ENCODE data around the gene BPHL. TPM values are rescaled to one million over a fixed set of nuclear protein-coding genes. Genes with fewer than 3 reads are reported as not detected.
A peak's percentile ranks its signal among the peaks of the same experiment; 100 is the strongest.
"Not testable (repeated sequence)": the region's sequence is repeated elsewhere in the genome, so short reads cannot be mapped to it uniquely, and the experiment has no call there.

The BPHL gene
- polyA plus RNA-seq (ENCODE audit: insufficient read length in 4 of 4): 10 to 100 TPM; 47.3 to 74.9 (median 68.2) TPM

DNA sequence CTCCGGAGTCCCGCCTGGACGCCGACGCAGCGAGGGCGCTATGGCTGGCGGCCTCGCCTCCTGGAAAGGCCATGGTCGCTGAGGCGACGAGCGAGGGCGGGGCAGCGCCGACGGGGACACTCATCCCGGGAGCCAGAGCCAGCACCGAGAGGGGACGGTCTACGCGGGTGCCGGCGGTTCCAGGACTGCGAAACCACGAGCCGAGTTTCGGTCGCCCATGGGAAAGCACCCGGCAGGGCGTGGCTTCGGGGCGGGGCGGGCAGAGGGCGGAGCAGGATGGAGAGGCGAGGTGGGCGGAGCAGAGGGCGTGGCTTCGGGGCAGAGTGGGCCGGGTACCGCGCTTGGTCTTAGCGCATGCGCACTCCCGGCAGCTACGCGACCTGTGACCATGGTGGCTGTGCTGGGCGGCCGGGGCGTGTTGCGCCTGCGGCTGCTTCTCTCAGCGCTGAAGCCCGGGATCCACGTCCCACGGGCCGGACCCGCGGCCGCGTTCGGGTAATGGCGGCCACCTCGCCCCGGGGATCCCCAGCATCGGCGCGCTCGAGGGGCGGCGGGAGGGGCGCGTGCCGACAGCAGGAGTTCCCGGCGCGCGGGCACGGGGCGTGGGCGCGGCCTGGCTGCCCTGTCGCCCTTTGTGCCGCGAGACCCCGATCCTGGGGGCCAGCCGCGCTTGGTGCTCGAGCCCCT is at the start of gene BPHL:
BPHL (plus strand) TSS at position 359 of the 687 bp plus-strand sequence; CDS start at position 389, 30 bp downstream.
- DNase-seq (ENCODE audit: low read depth in 4 of 4, low spot score in 2 of 4): peak; percentile 88 to 94 (median 90)

DNA sequence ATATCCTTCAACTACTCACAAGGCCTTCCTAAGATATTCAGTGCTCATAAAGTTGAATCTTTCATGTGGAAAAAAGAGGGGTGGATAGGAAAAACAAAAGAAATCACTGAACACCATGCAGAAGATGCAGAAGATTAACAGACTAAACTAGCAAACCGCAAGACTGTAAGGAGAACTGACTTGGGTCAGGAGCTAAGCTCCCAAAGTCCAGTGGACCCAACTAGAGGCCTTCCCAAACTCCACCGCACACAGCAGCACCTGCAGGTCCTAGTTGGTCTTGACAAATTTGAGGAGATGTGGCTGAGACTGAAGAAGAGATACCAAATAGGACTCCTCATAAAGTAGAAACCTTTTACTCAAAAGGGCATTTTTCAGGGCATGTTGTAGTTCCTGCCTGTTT is 46.9 kb upstream of the BPHL start:
- no peak for DNase-seq (ENCODE audit: low read depth in 4 of 4, low spot score in 2 of 4)

DNA sequence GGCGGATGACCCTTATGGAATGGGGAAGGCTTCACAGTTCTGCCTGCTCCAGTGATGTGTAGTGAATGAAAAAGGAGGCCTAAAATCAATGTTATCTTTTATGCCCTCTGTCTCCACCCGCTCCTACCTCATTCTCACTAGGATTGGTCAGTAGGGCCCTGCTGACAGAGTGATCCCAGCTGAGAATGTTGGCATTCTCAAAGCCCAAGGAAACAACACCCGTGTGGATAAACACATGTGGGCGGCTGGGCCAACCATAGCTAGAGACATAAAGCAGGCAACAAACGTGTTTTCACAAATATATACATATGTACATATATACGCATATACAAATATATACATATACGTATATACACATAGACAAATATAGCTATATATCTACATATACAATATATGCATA is 45.7 kb upstream of the BPHL start:
- DNase-seq (ENCODE audit: low read depth in 4 of 4, low spot score in 2 of 4): no peak

DNA sequence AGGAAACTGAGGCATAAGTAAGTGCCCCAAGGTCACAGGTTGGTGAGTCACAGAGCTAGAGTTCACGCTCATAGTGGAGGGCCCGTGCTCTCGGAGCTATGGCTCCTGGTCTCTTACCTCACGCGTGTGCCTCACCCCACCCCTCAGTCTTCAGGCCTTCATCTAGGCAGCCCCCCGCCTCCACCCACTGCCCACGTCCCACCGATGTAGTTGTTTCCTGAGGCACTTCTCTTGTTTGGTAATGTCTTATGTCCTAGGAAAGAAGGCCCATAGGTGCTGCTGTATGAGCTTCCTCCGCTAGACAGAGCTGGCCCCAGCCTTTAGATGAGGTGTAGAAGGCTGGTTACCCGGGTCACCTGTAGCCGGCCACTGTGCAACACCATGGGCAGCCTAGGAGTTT is 45.1 kb upstream of the BPHL start:
- no peak for DNase-seq (ENCODE audit: low read depth in 4 of 4, low spot score in 2 of 4)

DNA sequence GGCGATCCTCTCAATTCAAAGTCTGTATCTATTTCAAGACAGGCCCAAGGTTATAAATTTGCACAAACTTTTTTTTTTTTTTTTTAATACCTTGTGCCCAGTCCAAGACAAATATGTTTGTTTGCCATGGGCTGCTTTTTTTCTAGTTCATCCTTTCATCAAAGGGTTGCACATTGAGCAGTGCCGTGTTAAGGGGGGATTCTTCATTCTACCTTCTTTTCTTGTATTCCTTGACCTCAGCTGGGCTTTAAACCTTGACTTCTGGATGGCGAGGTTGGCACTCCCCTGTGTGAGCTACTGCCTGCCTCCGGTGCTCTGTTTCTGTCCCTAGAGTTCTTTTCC is 42.8 kb upstream of the BPHL start:
- DNase-seq (ENCODE audit: low read depth in 4 of 4, low spot score in 2 of 4): no peak

DNA sequence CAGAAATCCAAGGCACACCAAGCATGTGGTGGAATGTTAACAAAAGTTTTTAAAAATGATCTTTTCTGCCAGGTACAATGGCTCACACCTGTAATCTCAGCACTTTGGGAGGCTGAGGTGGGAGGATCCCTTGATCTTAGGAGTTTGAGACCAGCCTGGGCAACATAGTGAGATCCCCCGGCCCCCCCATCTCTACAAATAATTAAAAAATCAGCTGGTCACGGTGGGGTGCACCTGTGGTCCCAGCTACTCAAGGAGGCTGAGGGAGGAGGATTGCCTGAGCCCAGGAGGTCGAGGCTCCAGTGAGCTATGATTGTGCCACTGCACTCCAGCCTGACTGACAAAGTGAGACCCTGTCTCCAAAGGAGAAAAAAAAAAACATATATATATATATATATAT is 42.2 kb upstream of the BPHL start:
- no peak for DNase-seq (ENCODE audit: low read depth in 4 of 4, low spot score in 2 of 4)

DNA sequence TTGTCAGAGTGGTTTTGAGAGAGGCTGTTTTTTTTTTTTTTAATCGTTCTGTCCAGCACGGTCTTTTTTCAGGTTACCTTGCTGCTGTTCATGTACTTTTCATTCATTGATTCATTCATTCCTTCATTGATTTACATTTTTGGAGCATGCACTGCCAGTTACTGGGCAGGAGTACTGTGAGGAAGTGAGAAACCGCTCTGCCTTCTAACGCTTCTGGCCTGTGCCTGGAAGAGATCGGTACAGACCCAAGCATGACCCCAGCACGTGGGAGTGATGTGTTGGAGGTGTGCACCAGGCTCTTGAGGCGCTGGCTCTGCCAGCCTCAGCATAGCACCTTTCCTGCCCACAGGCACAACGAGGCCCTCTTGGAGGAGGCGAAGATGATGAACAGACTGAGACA is 41.1 kb upstream of the BPHL start:
- DNase-seq (ENCODE audit: low read depth in 4 of 4, low spot score in 2 of 4): no peak

DNA sequence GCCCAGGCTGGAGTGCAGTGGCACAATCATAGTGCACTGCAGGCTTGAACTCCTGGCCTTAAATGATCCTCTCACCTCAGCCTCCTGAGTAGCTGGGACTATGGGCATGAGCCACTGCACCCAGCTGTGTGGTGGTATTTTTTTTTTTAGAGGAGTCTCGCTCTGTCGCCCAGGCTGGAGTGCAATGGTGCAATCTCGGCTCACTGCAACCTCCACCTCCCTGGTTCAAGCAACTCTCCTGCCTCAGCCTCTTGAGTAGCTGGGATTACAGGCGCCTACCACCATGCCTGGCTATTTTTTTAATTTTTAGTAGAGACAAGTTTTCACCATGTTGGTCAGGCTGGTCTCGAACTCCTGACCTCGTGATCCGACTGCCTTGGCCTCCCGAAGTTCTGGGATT is 39.6 kb upstream of the BPHL start:
- not testable (repeated sequence) for DNase-seq (ENCODE audit: low read depth in 4 of 4, low spot score in 2 of 4)

DNA sequence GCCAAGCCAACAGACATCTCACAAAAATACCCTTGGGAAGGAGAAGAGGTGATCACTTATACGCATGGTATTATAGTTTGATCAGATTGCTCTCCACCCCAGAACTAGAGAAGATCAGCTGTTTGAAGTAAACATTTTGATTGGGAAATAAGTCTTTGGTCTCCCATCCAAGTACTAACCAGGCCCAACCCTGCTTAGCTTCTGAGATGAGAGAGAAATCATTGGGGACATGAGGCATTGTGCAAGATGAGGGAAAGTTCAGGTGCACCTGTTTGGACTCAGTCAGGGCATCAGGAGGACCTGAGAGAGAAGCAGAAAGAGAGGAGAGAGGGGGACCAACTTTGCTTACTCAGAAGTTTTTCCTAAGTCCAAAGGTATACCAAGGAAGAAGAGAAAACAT is 38.8 kb upstream of the BPHL start:
- no peak for DNase-seq (ENCODE audit: low read depth in 4 of 4, low spot score in 2 of 4)

DNA sequence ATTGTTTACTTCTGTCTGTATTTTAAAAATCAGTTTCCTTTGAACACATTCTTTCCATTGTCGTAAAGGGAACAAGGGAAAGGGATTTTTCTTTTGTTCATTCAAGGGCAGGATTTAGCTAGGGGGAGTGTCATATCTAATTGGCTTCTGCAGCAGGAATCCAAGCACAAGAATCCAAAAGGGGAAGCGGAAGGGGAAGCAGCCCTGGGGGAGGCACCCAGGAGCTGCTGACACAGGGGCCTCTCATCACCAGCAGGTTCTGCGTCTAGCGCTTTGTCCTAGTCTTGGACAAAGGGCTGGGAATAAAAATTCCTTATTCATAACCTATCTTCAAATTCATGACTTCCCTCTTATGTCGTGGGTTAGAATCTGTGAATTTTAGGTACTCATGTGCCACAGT is 36.6 kb upstream of the BPHL start:
- DNase-seq (ENCODE audit: low read depth in 4 of 4, low spot score in 2 of 4): no peak

DNA sequence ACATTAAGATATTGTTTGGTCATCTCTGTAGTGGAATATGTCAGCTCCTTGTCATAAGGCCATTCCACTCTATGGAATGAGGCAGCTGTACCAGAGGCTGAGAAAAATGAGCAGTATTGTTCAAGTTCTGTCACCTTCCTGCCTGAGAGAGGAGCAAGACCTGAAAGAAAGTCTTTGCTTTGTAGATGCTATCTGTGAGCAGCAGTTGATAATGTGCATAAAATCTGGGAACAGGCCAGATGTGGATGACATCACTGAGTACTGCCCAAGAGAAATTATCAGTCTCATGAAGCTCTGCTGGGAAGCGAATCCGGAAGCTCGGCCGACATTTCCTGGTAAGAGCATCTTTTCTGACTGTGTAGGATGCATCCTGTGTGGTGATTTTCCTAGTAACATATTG is 33.4 kb upstream of the BPHL start:
- DNase-seq (ENCODE audit: low read depth in 4 of 4, low spot score in 2 of 4): no peak

DNA sequence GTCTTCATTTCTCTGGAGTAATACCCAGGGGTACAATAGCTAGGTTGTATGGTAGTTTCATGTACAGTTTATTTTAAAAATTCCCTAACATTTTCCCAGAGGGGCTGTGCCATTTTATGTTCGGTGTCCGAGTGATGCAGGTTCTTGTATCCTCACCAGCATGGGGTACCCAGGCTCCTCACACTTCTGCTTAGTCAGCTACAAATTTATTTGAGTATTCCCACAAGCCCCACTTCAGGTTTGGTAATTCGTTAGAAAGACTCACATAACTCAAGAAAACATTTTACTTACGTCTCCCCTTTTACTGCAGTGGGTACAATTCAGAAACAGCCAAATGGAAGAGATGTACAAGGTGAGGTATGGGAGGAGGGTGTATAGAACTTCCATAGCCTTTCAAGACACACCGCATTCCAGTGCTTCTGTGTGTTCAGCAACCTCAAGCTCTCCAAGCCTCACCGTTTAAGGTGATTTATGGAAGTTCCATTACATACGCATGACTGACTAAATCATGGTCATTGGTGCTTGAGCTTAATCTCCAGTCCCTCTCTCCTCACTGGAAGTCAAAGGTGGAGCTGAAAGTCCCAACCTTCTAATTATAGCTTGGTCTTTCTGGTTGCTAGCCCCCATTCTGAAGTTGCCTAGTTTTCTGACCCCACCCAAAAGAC is 32.1 kb upstream of the BPHL start:
- DNase-seq (ENCODE audit: low read depth in 4 of 4, low spot score in 2 of 4): peak in 1 of 4 donors; percentile 50

DNA sequence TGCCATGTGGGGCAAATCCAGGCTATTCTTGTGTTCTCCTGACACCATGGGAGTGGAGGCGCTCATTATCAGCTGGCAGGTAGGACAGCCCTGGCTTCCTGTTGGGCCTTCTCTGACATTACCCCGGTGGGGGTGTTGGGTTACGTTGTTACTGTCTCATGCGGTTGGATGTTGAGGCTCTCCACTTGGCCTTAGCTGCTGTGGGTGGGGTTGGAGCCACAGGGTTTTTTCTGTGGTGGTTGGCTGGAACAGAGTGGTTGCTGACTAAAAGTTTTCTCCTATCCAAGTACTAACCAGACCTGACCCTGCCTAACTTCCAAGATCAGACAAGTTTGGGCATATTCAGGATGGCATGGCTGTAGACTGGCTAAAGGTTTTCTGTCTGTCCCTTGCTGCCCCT is 30.1 kb upstream of the BPHL start:
- DNase-seq (ENCODE audit: low read depth in 4 of 4, low spot score in 2 of 4): no peak

DNA sequence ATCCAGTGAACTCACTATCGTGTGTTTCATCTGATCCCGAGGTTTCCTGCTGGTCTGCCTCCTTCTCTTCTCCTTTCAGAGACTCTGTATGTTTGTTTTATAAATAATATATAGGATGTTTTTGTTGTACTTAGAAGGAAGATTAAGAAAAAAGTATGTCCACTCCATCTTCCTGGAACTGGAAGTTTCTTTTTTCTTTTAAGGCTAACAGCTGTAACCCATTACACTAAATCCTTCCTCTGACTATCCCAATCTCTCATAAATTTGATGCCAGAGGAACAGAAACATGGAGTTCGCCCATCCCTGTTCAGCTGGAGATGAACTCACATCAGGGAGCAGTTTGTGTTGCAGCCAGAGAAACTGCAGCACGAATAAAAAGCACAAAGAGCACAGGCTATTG is 29.5 kb upstream of the BPHL start:
- peak in 1 of 4 donors; percentile 49 for DNase-seq (ENCODE audit: low read depth in 4 of 4, low spot score in 2 of 4)

DNA sequence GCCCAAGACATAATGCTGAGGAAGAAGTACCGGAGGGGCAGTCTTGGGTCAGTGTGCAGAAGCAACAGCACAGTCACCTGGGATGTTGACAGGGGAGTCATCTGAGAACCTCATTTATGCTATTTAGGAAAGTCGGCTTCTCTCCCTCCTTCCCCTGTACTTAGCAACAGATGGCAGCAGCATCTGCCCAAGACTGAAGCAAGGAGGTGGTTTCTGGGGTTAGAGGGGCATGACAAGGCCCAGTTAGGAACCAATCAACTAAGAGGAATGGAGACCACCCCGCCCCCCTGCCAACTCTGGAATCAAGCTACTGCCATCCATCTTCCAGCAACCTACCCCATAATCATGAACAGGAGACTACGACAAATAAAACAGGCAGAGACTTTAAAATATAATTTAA is 28.5 kb upstream of the BPHL start:
- DNase-seq (ENCODE audit: low read depth in 4 of 4, low spot score in 2 of 4): no peak

DNA sequence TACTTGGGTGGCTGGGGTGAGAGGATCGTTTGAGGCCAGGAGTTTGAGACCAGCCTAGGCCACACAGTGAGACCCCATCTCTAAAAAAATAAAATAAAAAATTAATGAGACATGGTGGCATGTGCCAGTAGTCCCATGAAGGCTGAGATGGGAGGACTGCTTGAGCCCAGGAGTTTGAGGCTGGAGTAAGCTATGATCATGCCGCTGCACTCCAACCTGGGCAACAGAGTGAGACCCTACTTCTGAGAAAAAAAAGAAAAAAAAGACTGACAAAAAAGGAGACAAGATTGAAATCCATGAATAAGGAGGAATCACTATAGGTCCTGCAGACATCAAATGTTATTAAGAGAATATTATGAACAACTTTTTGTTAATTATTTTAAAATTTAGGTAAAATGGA is 23.7 kb upstream of the BPHL start:
- DNase-seq (ENCODE audit: low read depth in 4 of 4, low spot score in 2 of 4): no peak

DNA sequence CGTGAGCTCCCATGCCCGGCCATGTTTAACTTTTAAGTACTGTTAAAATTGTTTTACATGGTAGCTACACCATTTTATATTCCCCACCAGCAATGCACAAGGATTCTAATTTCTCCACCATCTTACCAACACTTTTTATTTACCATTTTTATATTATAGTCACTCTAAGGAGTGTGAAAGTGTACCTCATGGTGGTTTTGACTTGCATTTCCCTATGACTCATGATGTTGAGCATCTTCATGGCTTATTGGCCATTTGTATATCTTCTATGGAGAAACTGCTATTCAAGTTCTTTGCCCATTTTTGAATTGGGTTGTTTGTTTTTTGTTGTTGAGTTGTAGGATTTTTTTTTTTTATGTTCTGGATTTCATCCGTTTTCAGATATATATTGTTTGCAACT is 15.6 kb upstream of the BPHL start:
- DNase-seq (ENCODE audit: low read depth in 4 of 4, low spot score in 2 of 4): no peak

DNA sequence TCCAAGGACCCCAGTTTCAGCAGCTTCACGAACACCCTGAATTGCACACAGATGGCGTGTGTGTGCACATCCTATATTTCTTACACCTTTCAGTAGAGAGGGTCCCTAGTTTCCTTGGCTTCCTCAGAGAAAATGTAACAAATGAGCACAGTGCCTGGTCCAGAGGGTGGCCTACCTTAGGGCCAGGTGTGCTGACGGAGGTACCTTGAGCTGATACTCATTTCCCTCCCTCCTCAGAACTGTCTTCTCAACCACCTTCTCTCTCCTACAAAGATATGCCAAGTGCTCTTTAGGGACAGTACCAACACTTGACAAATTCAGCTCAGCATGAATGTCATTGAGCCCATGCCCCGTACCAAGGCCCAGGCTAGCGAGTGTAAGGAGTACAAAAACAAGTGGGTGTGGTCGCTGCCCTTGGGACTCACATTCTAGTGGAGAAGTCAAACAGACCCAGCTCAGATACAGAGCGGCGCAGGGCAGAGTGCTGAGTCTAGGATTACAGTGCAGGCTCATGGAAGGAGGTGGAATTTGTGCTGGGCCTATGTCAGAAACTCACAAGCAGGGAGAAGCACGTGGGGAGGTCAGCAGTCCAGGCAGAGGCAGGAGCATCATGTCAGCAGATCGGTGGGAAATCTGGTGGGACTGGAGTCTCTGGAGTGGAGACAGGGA is 9.6 kb upstream of the BPHL start:
- DNase-seq (ENCODE audit: low read depth in 4 of 4, low spot score in 2 of 4): no peak

DNA sequence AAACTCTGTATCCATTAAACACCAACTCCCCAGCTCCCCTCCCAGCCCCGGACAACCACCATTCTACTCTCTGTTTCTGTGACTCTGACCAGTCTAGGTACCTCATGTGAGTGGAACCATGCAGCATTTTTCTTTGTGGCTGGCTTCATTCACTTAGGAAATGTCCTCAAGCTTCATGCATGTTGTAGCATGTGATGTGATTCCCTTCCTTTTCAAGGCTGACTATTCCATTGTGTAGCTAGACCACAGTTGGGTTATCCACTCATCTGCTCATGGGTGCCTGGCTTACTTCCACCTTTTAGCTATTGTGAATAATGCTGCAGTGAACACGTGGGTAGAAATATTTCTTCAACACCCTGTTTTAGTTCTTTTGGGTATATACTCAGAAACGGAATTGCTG is 8.8 kb upstream of the BPHL start:
- no peak for DNase-seq (ENCODE audit: low read depth in 4 of 4, low spot score in 2 of 4)

DNA sequence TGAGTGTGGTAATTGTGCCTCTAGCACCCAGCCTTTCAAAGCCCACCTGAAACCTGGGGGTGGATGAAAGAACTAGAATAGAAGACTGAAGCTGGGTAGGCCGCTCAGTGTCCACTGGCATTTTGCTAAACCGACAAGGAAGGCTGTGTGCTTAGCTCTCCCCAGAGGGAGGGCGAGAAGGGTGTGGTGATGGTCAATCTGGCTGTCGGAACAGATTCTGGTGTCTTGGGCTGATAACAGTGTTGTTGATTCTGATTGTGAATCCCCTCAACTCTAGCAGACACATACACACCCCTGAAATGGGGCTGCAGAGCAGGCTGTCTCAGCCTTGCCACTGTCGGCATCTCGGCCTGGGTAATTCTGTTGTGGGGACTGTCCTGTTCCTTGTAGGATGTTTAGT is 4.1 kb upstream of the BPHL start:
- DNase-seq (ENCODE audit: low read depth in 4 of 4, low spot score in 2 of 4): no peak

DNA sequence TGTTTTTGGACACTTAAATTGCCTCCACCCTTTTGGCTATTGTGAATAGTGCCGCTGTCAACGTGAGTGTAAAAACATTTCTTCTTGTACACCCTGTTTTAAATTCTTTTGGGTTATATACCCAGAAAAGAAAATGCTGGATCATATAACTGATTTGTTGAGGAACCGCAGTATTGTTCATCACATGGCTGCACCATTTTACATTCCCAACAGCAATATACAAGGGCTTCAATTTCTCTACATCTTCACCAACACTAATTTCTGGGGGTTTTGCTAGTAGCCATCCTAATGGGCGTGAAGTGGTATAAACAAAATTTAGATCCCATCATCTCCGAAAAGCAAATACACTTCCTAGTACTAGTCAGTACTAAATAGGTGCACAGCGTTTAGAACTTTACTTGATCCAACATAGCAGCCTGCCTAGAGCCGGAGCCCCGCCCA is 579 bp upstream of the BPHL start:
- no peak for DNase-seq (ENCODE audit: low read depth in 4 of 4, low spot score in 2 of 4)

All from left renal cortex interstitium (tissue), 4 donors.